ENCODE measurements around the gene ATF6. TPM values are rescaled to one million over a fixed set of nuclear protein-coding genes. Genes with fewer than 3 reads are reported as not detected.

ATF6 gene
- total RNA-seq, 5 donors from 2014 or later (not counting 1 experiment from before 2014, with no cell fraction given), result 18.7 to 27.6 (median 21.9) TPM

DNA sequence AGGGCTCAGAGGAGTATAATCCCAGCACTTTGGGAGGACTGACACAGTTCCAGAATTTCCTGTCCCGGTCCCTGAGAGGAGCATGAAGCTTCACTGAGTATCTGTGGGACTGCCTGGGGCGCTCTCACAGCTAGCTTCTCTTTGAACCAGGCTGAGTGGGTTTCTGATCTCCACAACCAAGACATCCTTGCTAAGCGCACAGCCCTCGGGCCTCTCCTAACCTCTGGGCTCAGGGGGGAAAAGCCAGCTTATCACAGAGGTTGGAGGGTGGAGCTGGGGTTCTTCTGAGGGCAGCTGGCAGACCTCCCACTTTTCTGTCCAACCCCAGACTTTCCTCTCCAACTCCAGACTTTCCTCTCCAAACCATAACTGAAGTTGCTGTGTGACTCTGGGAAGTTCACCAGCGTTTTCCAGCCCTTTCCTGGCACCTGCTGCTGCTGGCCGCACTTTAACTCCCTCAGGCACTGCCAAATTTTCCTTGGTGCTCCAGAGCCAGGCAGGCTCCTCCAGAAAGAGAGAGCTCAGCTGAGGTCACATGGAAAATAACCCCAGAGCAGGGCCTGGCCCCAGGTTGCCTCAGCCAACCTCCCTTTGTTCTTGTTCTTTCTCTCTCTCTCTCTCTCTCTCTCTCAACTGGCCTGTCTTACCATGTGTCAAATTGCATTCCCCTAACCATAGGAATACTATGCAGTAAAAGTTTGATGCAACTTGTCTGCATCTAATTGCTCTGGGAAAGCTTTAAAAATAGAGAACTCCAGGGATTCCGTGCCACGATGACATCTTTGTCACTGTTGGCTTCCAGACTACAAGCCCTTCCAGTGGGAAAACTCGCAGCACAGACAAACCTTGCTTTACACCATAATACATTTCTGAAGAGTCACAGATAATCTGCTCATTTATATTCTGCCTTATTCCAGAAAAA is 208.1 kb downstream of the ATF6 start:
- ChIA-PET CTCF (no interaction called here), POLR2A (no interaction called here)
- Mint-ChIP-seq H3K27me3 (no peaks in the 10 kb centered on the region), H3K27ac (no peak overlapping the region), H3K9me3 (no peaks in the 10 kb centered on the region), H3K4me1 (peaks cover 0 to 3% (median 0%) of the 10 kb centered on the region in 3 donors), H3K4me3 (no peak overlapping the region), H3K36me3 (peaks cover 2% of the 10 kb centered on the region)
- Histone ChIP-seq H3K4me1 (ENCODE audit: control insufficient read depth in 1 of 2, extremely low read depth in 1 of 2, insufficient read depth in 2 of 2, low read length in 2 of 2) (no peaks in the 10 kb centered on the region), H3K4me3 (ENCODE audit: control insufficient read depth in 1 of 2, extremely low read depth in 1 of 2, low read length in 1 of 2) (no peak overlapping the region), H3K9me3 (no peaks in the 10 kb centered on the region), H3K27me3 (replicated peaks in 1 of 2; ENCODE audit: control insufficient read depth in 2 of 2, extremely low read depth in 1 of 2, insufficient read depth in 2 of 2, low read length in 1 of 2) (peaks cover 0 to 2% of the 10 kb centered on the region in 2 experiments), H3K36me3 (ENCODE audit: control insufficient read depth in 2 of 2, extremely low read depth in 1 of 2, insufficient read depth in 1 of 2, low read length in 1 of 2) (no peaks in the 10 kb centered on the region), H3K27ac (ENCODE audit: low read length) (no peak overlapping the region)
- ATAC-seq (replicated peaks in 1 of 4), result no peak
- 95% methylated on average over 4 of the region's 9 CpGs for WGBS (ENCODE audit: insufficient coverage)
- no peak for DNase-seq

GRCh38 chr1:161978011-161978790 is 212.1 kb downstream of the ATF6 start:
- no peaks in the 10 kb centered on the region for H3K36me3 Mint-ChIP-seq

DNA sequence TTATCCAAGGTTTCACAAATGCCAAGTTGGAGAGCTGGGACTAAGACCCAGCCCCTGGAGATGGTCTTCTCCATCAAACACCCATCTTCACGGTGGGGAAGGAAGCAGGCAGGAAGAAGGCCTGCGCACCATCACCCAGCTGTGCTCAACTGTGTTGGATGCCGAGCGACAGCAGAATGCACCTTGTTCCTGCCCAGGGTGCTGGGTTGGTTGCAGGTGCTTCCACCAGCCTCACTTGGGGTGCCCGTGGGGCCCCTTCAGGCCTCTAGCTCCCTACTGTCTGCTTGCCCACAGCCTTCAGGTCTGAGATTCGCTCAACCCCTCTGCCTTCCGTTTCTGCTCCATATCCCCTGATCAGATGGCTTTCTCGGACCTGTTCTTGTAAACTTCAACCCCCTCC is 215.0 kb downstream of the ATF6 start:
- H3K4me3 ChIP-seq (ENCODE audit: control insufficient read depth in 1 of 2, extremely low read depth in 1 of 2, low read length in 1 of 2), result no peak overlapping the region
- DNase-seq (no peak), ATAC-seq (replicated peaks in 1 of 4) (no peak)
- no peak overlapping the region for H3K27ac ChIP-seq (ENCODE audit: low read length)
- H3K4me1 ChIP-seq (ENCODE audit: control insufficient read depth in 1 of 2, extremely low read depth in 1 of 2, insufficient read depth in 2 of 2, low read length in 2 of 2), result no peaks in the 10 kb centered on the region
- H3K36me3 ChIP-seq (ENCODE audit: control insufficient read depth in 2 of 2, extremely low read depth in 1 of 2, insufficient read depth in 1 of 2, low read length in 1 of 2), result no peaks in the 10 kb centered on the region
- ChIA-PET POLR2A (no interaction called here), CTCF (no interaction called here)
- H3K9me3 ChIP-seq, result no peaks in the 10 kb centered on the region
- H3K4me1 Mint-ChIP-seq, result no peaks in the 10 kb centered on the region
- WGBS (ENCODE audit: insufficient coverage), result 62% methylated on average over 4 of the region's 8 CpGs
- H3K36me3 Mint-ChIP-seq, result no peaks in the 10 kb centered on the region
- H3K27ac Mint-ChIP-seq, result no peak overlapping the region
- H3K4me3 Mint-ChIP-seq, result no peak overlapping the region
- H3K27me3 Mint-ChIP-seq, result no peaks in the 10 kb centered on the region
- peaks cover 0 to 9% of the 10 kb centered on the region in 2 experiments for H3K27me3 ChIP-seq (replicated peaks in 1 of 2; ENCODE audit: control insufficient read depth in 2 of 2, extremely low read depth in 1 of 2, insufficient read depth in 2 of 2, low read length in 1 of 2)
- no peaks in the 10 kb centered on the region for H3K9me3 Mint-ChIP-seq

More at GRCh38 chr1:161978011-161978790, 212.1 kb downstream of the ATF6 start:
- Histone ChIP-seq H3K4me3 (ENCODE audit: control insufficient read depth in 1 of 2, extremely low read depth in 1 of 2, low read length in 1 of 2) (no peak overlapping the region), H3K27ac (ENCODE audit: low read length) (no peak overlapping the region), H3K9me3 (no peaks in the 10 kb centered on the region), H3K27me3 (replicated peaks in 1 of 2; ENCODE audit: control insufficient read depth in 2 of 2, extremely low read depth in 1 of 2, insufficient read depth in 2 of 2, low read length in 1 of 2) (peaks cover 0 to 7% of the 10 kb centered on the region in 2 experiments), H3K4me1 (ENCODE audit: control insufficient read depth in 1 of 2, extremely low read depth in 1 of 2, insufficient read depth in 2 of 2, low read length in 2 of 2) (no peaks in the 10 kb centered on the region), H3K36me3 (ENCODE audit: control insufficient read depth in 2 of 2, extremely low read depth in 1 of 2, insufficient read depth in 1 of 2, low read length in 1 of 2) (no peaks in the 10 kb centered on the region)
- H3K27me3 Mint-ChIP-seq, result no peaks in the 10 kb centered on the region
- H3K27ac Mint-ChIP-seq, result no peak overlapping the region
- WGBS (ENCODE audit: insufficient coverage), result 92% methylated on average over 24 of the region's 31 CpGs
- ChIA-PET CTCF (no interaction called here), POLR2A (no interaction called here)
- no peak for ATAC-seq (replicated peaks in 1 of 4)
- no peak overlapping the region for H3K4me3 Mint-ChIP-seq
- no peak for DNase-seq
- no peaks in the 10 kb centered on the region for H3K9me3 Mint-ChIP-seq
- no peaks in the 10 kb centered on the region for H3K4me1 Mint-ChIP-seq

DNA sequence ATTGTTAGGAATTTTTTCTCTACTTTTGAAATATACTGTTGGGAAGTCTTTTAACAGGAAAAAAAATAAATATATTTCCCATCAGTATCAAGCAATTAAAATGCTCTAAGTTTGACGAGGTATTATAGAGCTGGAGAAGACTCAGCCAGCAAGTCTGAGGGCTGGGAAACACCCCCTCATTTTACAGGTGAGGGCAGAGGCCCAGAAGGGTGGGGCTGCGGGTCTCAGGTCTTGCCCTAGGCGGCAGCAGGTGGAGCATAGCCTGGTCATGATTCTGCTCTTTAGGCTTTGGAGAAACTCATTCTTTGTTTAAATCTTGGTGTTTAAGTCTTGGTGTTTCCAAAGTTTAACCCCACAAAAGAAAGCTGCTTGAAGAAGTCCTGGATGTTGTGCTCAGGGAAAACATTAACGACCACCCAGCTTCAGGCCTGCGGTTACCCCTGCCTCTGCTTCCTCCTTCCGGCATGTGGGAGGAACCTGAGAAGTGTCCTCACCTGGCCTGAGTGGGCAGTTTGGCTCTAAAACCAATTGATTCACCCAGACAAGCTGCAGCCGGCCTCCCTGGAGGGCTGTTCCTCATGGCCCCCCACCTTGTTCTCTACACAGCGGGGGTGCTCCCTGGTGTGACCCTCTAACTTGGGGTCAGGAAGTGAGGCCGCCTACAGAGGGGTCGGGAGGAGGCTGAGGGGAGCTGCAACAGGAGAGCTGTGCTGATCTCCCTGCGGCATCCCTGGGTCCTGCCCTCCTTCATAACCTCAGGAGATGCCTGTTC is 215.8 kb downstream of the ATF6 start:
- no peaks in the 10 kb centered on the region for H3K27me3 Mint-ChIP-seq
- H3K4me1 Mint-ChIP-seq, result no peaks in the 10 kb centered on the region
- DNase-seq (no peak), ATAC-seq (replicated peaks in 1 of 4) (no peak)
- H3K27ac ChIP-seq (ENCODE audit: low read length), result no peak overlapping the region
- H3K9me3 Mint-ChIP-seq, result no peaks in the 10 kb centered on the region
- no peak overlapping the region for H3K4me3 Mint-ChIP-seq
- H3K36me3 ChIP-seq (ENCODE audit: control insufficient read depth in 2 of 2, extremely low read depth in 1 of 2, insufficient read depth in 1 of 2, low read length in 1 of 2), result no peaks in the 10 kb centered on the region
- H3K9me3 ChIP-seq, result no peaks in the 10 kb centered on the region
- H3K36me3 Mint-ChIP-seq, result no peaks in the 10 kb centered on the region
- H3K4me1 ChIP-seq (ENCODE audit: control insufficient read depth in 1 of 2, extremely low read depth in 1 of 2, insufficient read depth in 2 of 2, low read length in 2 of 2), result no peaks in the 10 kb centered on the region
- WGBS (ENCODE audit: insufficient coverage), result 56% methylated on average over 3 of the region's 11 CpGs
- H3K27ac Mint-ChIP-seq, result no peak overlapping the region
- peaks cover 0 to 9% of the 10 kb centered on the region in 2 experiments for H3K27me3 ChIP-seq (replicated peaks in 1 of 2; ENCODE audit: control insufficient read depth in 2 of 2, extremely low read depth in 1 of 2, insufficient read depth in 2 of 2, low read length in 1 of 2)
- H3K4me3 ChIP-seq (ENCODE audit: control insufficient read depth in 1 of 2, extremely low read depth in 1 of 2, low read length in 1 of 2), result no peak overlapping the region
- ChIA-PET CTCF (no interaction called here), POLR2A (no interaction called here)

DNA sequence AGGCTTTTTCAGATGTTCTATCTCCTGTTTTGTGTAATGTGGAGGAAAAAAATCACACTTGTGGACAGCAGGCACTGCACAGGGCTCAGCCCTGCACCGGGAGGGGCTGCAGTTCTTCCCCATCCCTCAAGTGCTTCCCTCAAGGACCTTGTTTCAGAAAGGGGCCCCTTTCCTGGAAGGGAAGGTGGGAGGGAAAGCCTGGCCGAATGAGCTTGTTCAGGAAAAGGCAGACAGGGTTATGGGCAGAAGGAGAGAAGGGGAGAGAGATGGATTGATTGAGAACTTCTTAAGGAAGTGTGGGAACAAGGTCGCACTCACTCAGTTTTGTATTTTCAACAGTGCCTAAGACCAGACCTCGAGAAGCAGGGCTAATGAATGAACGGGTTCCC is 216.4 kb downstream of the ATF6 start:
- ATAC-seq (replicated peaks in 1 of 4), result no peak
- peaks cover 0 to 9% of the 10 kb centered on the region in 2 experiments for H3K27me3 ChIP-seq (replicated peaks in 1 of 2; ENCODE audit: control insufficient read depth in 2 of 2, extremely low read depth in 1 of 2, insufficient read depth in 2 of 2, low read length in 1 of 2)
- Mint-ChIP-seq H3K4me1 (no peaks in the 10 kb centered on the region), H3K27ac (no peak overlapping the region), H3K4me3 (no peak overlapping the region), H3K9me3 (peaks cover 0 to 5% (median 4%) of the 10 kb centered on the region in 3 donors), H3K27me3 (peaks cover 0 to under 1% of the 10 kb centered on the region in 2 donors), H3K36me3 (peaks cover 5% of the 10 kb centered on the region)
- WGBS (ENCODE audit: insufficient coverage), result 56% methylated on average over 1 of the region's 5 CpGs
- H3K4me1 ChIP-seq (ENCODE audit: control insufficient read depth in 1 of 2, extremely low read depth in 1 of 2, insufficient read depth in 2 of 2, low read length in 2 of 2), result no peaks in the 10 kb centered on the region
- ChIA-PET CTCF (no interaction called here), POLR2A (no interaction called here)
- H3K27ac ChIP-seq (ENCODE audit: low read length), result no peak overlapping the region
- H3K36me3 ChIP-seq (ENCODE audit: control insufficient read depth in 2 of 2, extremely low read depth in 1 of 2, insufficient read depth in 1 of 2, low read length in 1 of 2), result no peaks in the 10 kb centered on the region
- H3K9me3 ChIP-seq, result no peaks in the 10 kb centered on the region
- H3K4me3 ChIP-seq (ENCODE audit: control insufficient read depth in 1 of 2, extremely low read depth in 1 of 2, low read length in 1 of 2), result no peak overlapping the region
- no peak for DNase-seq

GRCh38 chr1:161982917-161983316 is 216.8 kb downstream of the ATF6 start:
- no peak overlapping the region for H3K4me3 ChIP-seq (ENCODE audit: control insufficient read depth in 1 of 2, extremely low read depth in 1 of 2, low read length in 1 of 2)
- ATAC-seq (replicated peaks in 1 of 4), result no peak
- no peaks in the 10 kb centered on the region for H3K4me1 ChIP-seq (ENCODE audit: control insufficient read depth in 1 of 2, extremely low read depth in 1 of 2, insufficient read depth in 2 of 2, low read length in 2 of 2)
- ChIA-PET CTCF (no interaction called here), POLR2A (no interaction called here)
- no peak overlapping the region for H3K27ac Mint-ChIP-seq
- peaks cover 0 to 3% of the 10 kb centered on the region in 2 donors for H3K27me3 Mint-ChIP-seq
- no peak for DNase-seq
- peaks cover 5% of the 10 kb centered on the region for H3K36me3 Mint-ChIP-seq
- no CpG with 5 or more reads among the region's 9 CpGs for WGBS (ENCODE audit: insufficient coverage)
- peaks cover 0 to 9% of the 10 kb centered on the region in 2 experiments for H3K27me3 ChIP-seq (replicated peaks in 1 of 2; ENCODE audit: control insufficient read depth in 2 of 2, extremely low read depth in 1 of 2, insufficient read depth in 2 of 2, low read length in 1 of 2)
- no peaks in the 10 kb centered on the region for H3K9me3 ChIP-seq
- H3K9me3 Mint-ChIP-seq, result peaks cover 0 to 7% (median 5%) of the 10 kb centered on the region in 3 donors
- H3K4me3 Mint-ChIP-seq, result no peak overlapping the region
- no peaks in the 10 kb centered on the region for H3K36me3 ChIP-seq (ENCODE audit: control insufficient read depth in 2 of 2, extremely low read depth in 1 of 2, insufficient read depth in 1 of 2, low read length in 1 of 2)
- H3K27ac ChIP-seq (ENCODE audit: low read length), result no peak overlapping the region
- H3K4me1 Mint-ChIP-seq, result no peaks in the 10 kb centered on the region
